ENCODE results near the gene CDK18. TPM values are rescaled to one million over a fixed set of nuclear protein-coding genes. Genes with fewer than 3 reads are reported as not detected.

The CDK18 gene
- total RNA-seq, 1 donor from 2014 or later, result 2.6 TPM

GRCh38 chr1:205547936-205548827 lies 43.7 kb downstream of the CDK18 start:
- DNase-seq (no peak), ATAC-seq (ENCODE audit: low read depth) (no peak)
- TF ChIP-seq CTCF (IDR thresholded peaks at IDR 0.05), result no peak
- Mint-ChIP-seq H3K9me3 (no peaks in the 10 kb centered on the region), H3K36me3 (ENCODE audit: low read depth) (no peaks in the 10 kb centered on the region), H3K27me3 (peaks cover 50% of the 10 kb centered on the region), H3K27ac (no peak overlapping the region), H3K4me1 (peaks cover 5% of the 10 kb centered on the region), H3K4me3 (no peak overlapping the region)
- intact Hi-C loops (cut with micrococcal nuclease), result no loop called here
- POLR2A ChIA-PET, result no interaction called here
- CTCF ChIA-PET, result no interaction called here

DNA sequence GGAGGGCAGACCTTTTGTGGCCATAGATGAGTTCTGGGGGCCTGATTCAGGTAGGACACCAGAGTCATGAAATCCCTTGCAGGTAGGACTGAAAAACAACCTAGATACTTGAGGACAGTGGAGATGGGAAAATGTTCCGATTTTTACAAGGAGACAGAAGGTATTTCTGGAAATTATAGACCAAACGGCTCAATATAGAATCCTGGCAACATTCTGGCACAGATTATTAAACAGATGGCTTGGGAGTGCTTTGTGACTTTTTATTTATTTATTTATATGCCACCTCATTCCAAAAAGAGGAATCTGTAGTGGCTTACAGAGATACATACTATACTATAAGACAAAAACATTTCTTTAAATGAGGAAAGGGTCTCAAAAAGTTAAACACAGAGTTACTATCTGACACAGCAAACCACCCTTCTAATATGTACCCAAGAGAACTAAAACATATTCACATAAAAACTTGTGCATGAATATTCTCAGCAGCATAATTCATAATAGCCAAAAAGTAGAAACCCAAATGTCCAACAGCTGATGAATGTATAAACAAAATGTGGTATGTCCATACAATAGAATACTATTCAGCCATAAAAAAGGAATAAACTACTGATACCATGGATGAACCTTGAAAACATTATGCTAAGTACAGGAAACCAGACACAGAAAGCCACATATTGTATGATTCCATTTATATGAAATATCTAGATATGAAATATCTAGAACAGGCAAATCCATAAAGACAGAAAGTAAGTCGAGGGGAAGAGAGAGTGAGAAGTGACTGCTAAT lies 49.8 kb downstream of the CDK18 start:
- Mint-ChIP-seq H3K4me3 (no peak overlapping the region), H3K27me3 (peaks cover 26% of the 10 kb centered on the region), H3K36me3 (ENCODE audit: low read depth) (no peaks in the 10 kb centered on the region), H3K9me3 (peaks cover 14% of the 10 kb centered on the region), H3K4me1 (no peaks in the 10 kb centered on the region), H3K27ac (no peak overlapping the region)
- DNase-seq, result no peak
- ATAC-seq (ENCODE audit: low read depth), result no peak
- intact Hi-C loops (cut with micrococcal nuclease), result no loop called here
- TF ChIP-seq CTCF (IDR thresholded peaks at IDR 0.05), result no peak
- ChIA-PET POLR2A (no interaction called here), CTCF (interaction anchor here (1.1 kb wide), 1 partner anchor 30 kb away, joined by 3 read pairs; no protein-coding TSS in a partner anchor)

DNA sequence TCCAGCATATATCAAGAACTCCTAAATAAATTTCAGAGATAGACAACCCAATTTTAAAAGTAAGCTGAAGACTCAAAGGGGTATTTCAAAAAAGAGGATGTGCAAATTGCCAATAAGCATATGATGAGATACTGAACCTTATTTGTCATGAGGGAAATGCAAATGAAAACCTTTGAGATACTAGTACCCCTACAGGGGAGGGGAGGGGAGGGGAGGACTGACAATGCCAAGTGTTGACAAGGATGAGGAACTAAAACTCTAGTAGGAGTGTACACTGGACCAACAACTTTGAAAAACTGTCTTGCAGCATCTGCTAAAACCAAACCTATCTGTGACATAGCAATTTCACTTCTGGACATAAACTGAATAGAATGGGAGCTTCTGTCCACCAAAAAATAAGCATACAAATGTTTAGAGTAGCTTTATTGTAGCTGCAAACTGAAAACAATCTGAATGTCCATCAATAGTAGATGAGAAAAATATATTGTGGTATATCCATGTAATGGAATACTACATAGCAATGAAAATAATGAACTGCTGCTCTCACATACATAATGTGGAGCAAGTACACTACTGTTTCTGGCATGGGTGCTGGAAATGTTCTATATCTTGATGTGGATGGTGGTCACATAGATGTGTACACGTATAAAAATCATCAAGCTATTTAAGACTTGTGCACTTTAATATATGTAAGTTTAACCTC lies 57.2 kb downstream of the CDK18 start:
- ATAC-seq (ENCODE audit: low read depth), result peak; percentile 42
- POLR2A ChIA-PET, result no interaction called here
- H3K9me3 Mint-ChIP-seq, result peaks cover 14% of the 10 kb centered on the region
- H3K27me3 Mint-ChIP-seq, result peaks cover 19% of the 10 kb centered on the region
- CTCF ChIA-PET, result no interaction called here
- intact Hi-C loops (cut with micrococcal nuclease), result no loop called here
- no peak overlapping the region for H3K27ac Mint-ChIP-seq
- no peaks in the 10 kb centered on the region for H3K36me3 Mint-ChIP-seq (ENCODE audit: low read depth)
- no peak overlapping the region for H3K4me3 Mint-ChIP-seq
- peaks cover 4% of the 10 kb centered on the region for H3K4me1 Mint-ChIP-seq
- no peak for TF ChIP-seq CTCF (IDR thresholded peaks at IDR 0.05)
- no peak for DNase-seq

GRCh38 chr1:205563927-205564441 lies 59.5 kb downstream of the CDK18 start:
- ChIA-PET POLR2A (no interaction called here), CTCF (no interaction called here)
- no peak overlapping the region for H3K27ac Mint-ChIP-seq
- no peak for TF ChIP-seq CTCF (IDR thresholded peaks at IDR 0.05)
- peaks cover 25% of the 10 kb centered on the region for H3K27me3 Mint-ChIP-seq
- ATAC-seq (ENCODE audit: low read depth) (no peak), DNase-seq (no peak)
- H3K9me3 Mint-ChIP-seq, result peaks cover 14% of the 10 kb centered on the region
- H3K4me1 Mint-ChIP-seq, result peaks cover 9% of the 10 kb centered on the region
- H3K4me3 Mint-ChIP-seq, result no peak overlapping the region
- no peaks in the 10 kb centered on the region for H3K36me3 Mint-ChIP-seq (ENCODE audit: low read depth)
- intact Hi-C loops (cut with micrococcal nuclease), result no loop called here

Data from activated B cell treated with CpG ODN at 0.5 μM for 24 hours (primary cell).